ENCODE results near the gene VWA8. TPM values are rescaled to one million over a fixed set of nuclear protein-coding genes. Genes with fewer than 3 reads are reported as not detected.

The VWA8 gene
- polyA plus RNA-seq, 1 donor (not counting 4 experiments of a cell fraction or from before 2014, with no cell fraction given): 17.8 TPM

GRCh38 chr13:41552031-41552430 lies 408.9 kb downstream of the VWA8 start:
- dilution Hi-C loops (cut with MboI; ENCODE audit: extremely low pct_ligation_motif_present, low sequenced_read_pairs): no loop called here
- Histone ChIP-seq H3K9me3 (ENCODE audit: control insufficient read depth, low read depth, low read length) (no peaks in the 10 kb centered on the region), H2AFZ (ENCODE audit: control insufficient read depth, low read length) (no peak overlapping the region), H3K4me1 (ENCODE audit: control insufficient read depth, extremely low read depth, insufficient read depth, low read length) (peaks cover 9% of the 10 kb centered on the region), H3K4me3 (ENCODE audit: control insufficient read depth in 2 of 3, extremely low read depth in 1 of 3, insufficient read depth in 2 of 3, low read depth in 1 of 3, low read length in 3 of 3) (no peak overlapping the region), H3K9me1 (ENCODE audit: control insufficient read depth, extremely low read depth, insufficient read depth, low read length) (no peaks in the 10 kb centered on the region), H3K27me3 (ENCODE audit: control insufficient read depth, extremely low read depth, insufficient read depth, low read length) (peaks cover 10% of the 10 kb centered on the region), H3K36me3 (ENCODE audit: control insufficient read depth in 2 of 2, extremely low read depth in 1 of 2, insufficient read depth in 2 of 2, low read length in 2 of 2) (no peaks in the 10 kb centered on the region), H3K79me2 (ENCODE audit: control insufficient read depth, insufficient read depth, low read length) (no peaks in the 10 kb centered on the region), H3K27ac (ENCODE audit: control insufficient read depth, insufficient read depth, low read length) (no peak overlapping the region), H3K9ac (ENCODE audit: control insufficient read depth, extremely low read depth, insufficient read depth, low read length) (no peak overlapping the region), H4K20me1 (ENCODE audit: control insufficient read depth, extremely low read depth, insufficient read depth, low read length) (no peaks in the 10 kb centered on the region), H3K4me2 (ENCODE audit: control insufficient read depth, extremely low read depth, insufficient read depth, low read depth, low read length) (no peak overlapping the region)
- DNase-seq (ENCODE audit: low read depth, low spot score) (no peak), FAIRE-seq (no peak)
- TF ChIP-seq CTCF (optimal IDR thresholded peaks at IDR 0.05 in 1 of 3, IDR thresholded peaks at IDR 0.05 in 1 of 3, conservative IDR thresholded peaks at IDR 0.05 in 1 of 3; ENCODE audit: extremely low read depth in 1 of 3, insufficient read depth in 2 of 3, low read length in 3 of 3) (no peak), EZH2 (IDR thresholded peaks at IDR 0.05; ENCODE audit: low read length) (no peak)

- Histone ChIP-seq H3K4me3 (ENCODE audit: control insufficient read depth in 2 of 3, extremely low read depth in 1 of 3, insufficient read depth in 2 of 3, low read depth in 1 of 3, low read length in 3 of 3) (no peak overlapping the region), H3K4me1 (ENCODE audit: control insufficient read depth, extremely low read depth, insufficient read depth, low read length) (peaks cover 26% of the 10 kb centered on the region), H3K27me3 (ENCODE audit: control insufficient read depth, extremely low read depth, insufficient read depth, low read length) (peaks cover 10% of the 10 kb centered on the region), H3K79me2 (ENCODE audit: control insufficient read depth, insufficient read depth, low read length) (no peaks in the 10 kb centered on the region), H3K36me3 (ENCODE audit: control insufficient read depth in 2 of 2, extremely low read depth in 1 of 2, insufficient read depth in 2 of 2, low read length in 2 of 2) (no peaks in the 10 kb centered on the region), H3K9ac (ENCODE audit: control insufficient read depth, extremely low read depth, insufficient read depth, low read length) (no peak overlapping the region), H3K9me1 (ENCODE audit: control insufficient read depth, extremely low read depth, insufficient read depth, low read length) (no peaks in the 10 kb centered on the region), H2AFZ (ENCODE audit: control insufficient read depth, low read length) (no peak overlapping the region), H3K9me3 (ENCODE audit: control insufficient read depth, low read depth, low read length) (no peaks in the 10 kb centered on the region), H3K4me2 (ENCODE audit: control insufficient read depth, extremely low read depth, insufficient read depth, low read depth, low read length) (no peak overlapping the region), H3K27ac (ENCODE audit: control insufficient read depth, insufficient read depth, low read length) (no peak overlapping the region), H4K20me1 (ENCODE audit: control insufficient read depth, extremely low read depth, insufficient read depth, low read length) (no peaks in the 10 kb centered on the region)
- TF ChIP-seq CTCF (optimal IDR thresholded peaks at IDR 0.05 in 1 of 3, IDR thresholded peaks at IDR 0.05 in 1 of 3, conservative IDR thresholded peaks at IDR 0.05 in 1 of 3; ENCODE audit: extremely low read depth in 1 of 3, insufficient read depth in 2 of 3, low read length in 3 of 3): no peak
- no peak for TF ChIP-seq EZH2 (IDR thresholded peaks at IDR 0.05; ENCODE audit: low read length)
- DNase-seq (ENCODE audit: low read depth, low spot score) (no peak), FAIRE-seq (no peak)
- dilution Hi-C loops (cut with MboI; ENCODE audit: extremely low pct_ligation_motif_present, low sequenced_read_pairs): no loop called here
Observed at GRCh38 chr13:41550276-41550675, 410.6 kb downstream of the VWA8 start.
